ENCODE results near the gene GNG4. TPM values are rescaled to one million over a fixed set of nuclear protein-coding genes. Genes with fewer than 3 reads are reported as not detected.

GNG4 gene
- total and polyA plus RNA-seq, 10 of the 15 experiments (the other 5 are each of a cell fraction or from before 2014, with no cell fraction given) = 0.03 to 0.15 (median 0.15) TPM; not detected in 7

GRCh38 chr1:235643837-235644692, 5.5 kb downstream of the GNG4 start:
- Histone ChIP-seq H3K36me3 (ENCODE audit: control insufficient read depth in 2 of 2, insufficient read depth in 2 of 2, low read length in 1 of 2) (no peaks in the 10 kb centered on the region), H3K9ac (ENCODE audit: control insufficient read depth, insufficient read depth, low read length) (no peak overlapping the region), H3K27me3 (replicated peaks in 1 of 2; ENCODE audit: control insufficient read depth in 2 of 2, insufficient read depth in 2 of 2, low read length in 1 of 2) (peaks cover 1 to 9% of the 10 kb centered on the region in 2 experiments; a peak in 3 of 4 replicates), H4K20me1 (ENCODE audit: control insufficient read depth, insufficient read depth) (no peaks in the 10 kb centered on the region), H3K79me2 (ENCODE audit: control insufficient read depth, insufficient read depth, low read length) (no peaks in the 10 kb centered on the region), H3K4me2 (ENCODE audit: control insufficient read depth, insufficient read depth) (no peak overlapping the region), H3K4me1 (ENCODE audit: control insufficient read depth, insufficient read depth, low read length) (peaks cover 12% of the 10 kb centered on the region), H2AFZ (ENCODE audit: control insufficient read depth, low read depth, low read length) (no peak overlapping the region), H3K9me3 (replicated peaks; ENCODE audit: control insufficient read depth, insufficient read depth, low read length) (no peaks in the 10 kb centered on the region), H3K4me3 (no peak overlapping the region), H3K27ac (ENCODE audit: control insufficient read depth, insufficient read depth) (no peak overlapping the region)
- ChIA-PET SMC1A (ENCODE audit: uncharacterized antibody, unreplicated experiment) (no interaction called here), CTCF (no interaction called here), RAD21 (ENCODE audit: unreplicated experiment) (no interaction called here), POLR2A (no interaction called here)
- FAIRE-seq (no peak), DNase-seq (ENCODE audit: low read depth, low spot score) (no peak), ATAC-seq (no peak)
- intact Hi-C loops (cut with micrococcal nuclease; ENCODE audit: unreplicated experiment) = no loop called here
- in situ Hi-C loops (cut with MboI) = no loop called here
- BruUV-seq (replicated peaks) = no TSS peak
- 77% methylated on average over 23 of the region's 23 CpGs for WGBS (ENCODE audit: insufficient coverage, insufficient replicate concordance, low lambda C conversion rate, missing lambda C conversion rate)
- no peak for TF ChIP-seq POLR2AphosphoS5 (IDR thresholded peaks at IDR 0.05; ENCODE audit: low read length)
- TF ChIP-seq RAD51 (IDR thresholded peaks at IDR 0.05) = no peak
- TF ChIP-seq SREBF1 (IDR thresholded peaks at IDR 0.05; ENCODE audit: low read length) = no peak
- TF ChIP-seq CHD2 (IDR thresholded peaks at IDR 0.05; ENCODE audit: borderline replicate concordance, low read depth, low read length) = no peak
- TF ChIP-seq CHD4 (IDR thresholded peaks at IDR 0.05) = no peak
- TF ChIP-seq CBFB (IDR thresholded peaks at IDR 0.05; ENCODE audit: low read depth) = no peak
- TF ChIP-seq SIN3A (IDR thresholded peaks at IDR 0.05; ENCODE audit: low read depth, low read length) = no peak
- TF ChIP-seq NKRF (conservative IDR thresholded peaks at IDR 0.05) = no peak
- TF ChIP-seq POU2F2 (IDR thresholded peaks at IDR 0.05; ENCODE audit: borderline replicate concordance, low read depth, low read length) = no peak
- TF ChIP-seq MAX (IDR thresholded peaks at IDR 0.05; ENCODE audit: low read depth, low read length) = no peak
- no peak for TF ChIP-seq RBBP5 (conservative IDR thresholded peaks at IDR 0.05)
